K562 (cell line): ENCODE results near the gene CDH12.

ENCODE experiments used
- ARID2 ChIP-seq: fragments of 450-650 bp; IDR thresholded peaks from 2 replicates; pipeline ENCODE4 v1.6.1; 2017; ENCODE audit warnings: antibody characterized with exemption, mild to moderate bottlenecking
- CHD1 ChIP-seq: fragments of 200-600 bp; sonication (generic); IDR thresholded peaks from one replicate; pipeline ENCODE4 v1.6.1; 2012; ENCODE audit warnings: mild to moderate bottlenecking, moderate library complexity, low read length, inconsistent platforms
- ILF3 ChIP-seq: fragments of 450-650 bp; IDR thresholded peaks from 2 replicates; pipeline ENCODE4 v1.6.1; 2018; ENCODE audit warnings: antibody characterized with exemption, mild to moderate bottlenecking, moderate library complexity, borderline replicate concordance
- JUND ChIP-seq, 2 experiments: IDR thresholded peaks; 2 replicates in 1 of 2; 3 replicates in 1 of 2; pipeline ENCODE4 v1.6.1; 2011; ENCODE audit warnings: borderline replicate concordance in 2 of 2, low read depth in 2 of 2, low read length in 2 of 2, improper control_type of control experiment in 1 of 2, missing biosample characterization in 1 of 2, missing genetic modification characterization in 1 of 2, missing genetic modification reagents in 1 of 2
- KLF1 ChIP-seq: fragments of 450-650 bp; IDR thresholded peaks from 2 replicates; pipeline ENCODE4 v1.6.1; 2016; ENCODE audit warnings: missing genetic modification characterization, missing compliant biosample characterization
- MAFK ChIP-seq: IDR thresholded peaks from 2 replicates; pipeline ENCODE4 v1.6.1; 2011; ENCODE audit warnings: low read length, improper control_type of control experiment
- NFIC ChIP-seq: fragments of 450-650 bp; IDR thresholded peaks from 2 replicates; pipeline ENCODE4 v1.6.1; 2017; ENCODE audit warnings: mild to moderate bottlenecking, inconsistent platforms
- POLR2A ChIP-seq: fragments of 450-650 bp; conservative IDR thresholded peaks from 2 replicates; pipeline ENCODE4 v1.6.1; 2016
- POLR2G ChIP-seq: fragments of 200-400 bp; formaldehyde crosslinking; IDR thresholded peaks from 2 replicates; pipeline ENCODE4 v1.6.1; 2017; ENCODE audit warnings: low read depth, mild to moderate bottlenecking, antibody characterized with exemption, low read length, moderate library complexity
- RCOR1 ChIP-seq, 2 experiments: IDR thresholded peaks; 2 replicates each; pipeline ENCODE4 v1.6.1; 2012; ENCODE audit warnings: low read depth in 2 of 2, low read length in 2 of 2, borderline replicate concordance in 1 of 2, improper control_type of control experiment in 1 of 2
- SRSF1 ChIP-seq: fragments of 200-400 bp; formaldehyde crosslinking; IDR thresholded peaks from 2 replicates; pipeline ENCODE4 v1.6.1; 2017; ENCODE audit warnings: mild to moderate bottlenecking, low read depth, low read length, moderate library complexity
- ZEB2 ChIP-seq: fragments of 450-650 bp; IDR thresholded peaks from 2 replicates; pipeline ENCODE4 v1.6.1; 2016
- ZNF274 ChIP-seq: IDR thresholded peaks from 2 replicates; pipeline ENCODE4 v1.6.1; 2011; ENCODE audit warnings: low read depth, mild to moderate bottlenecking, low read length, moderate library complexity, borderline replicate concordance
- TF ChIP-seq, protein P1 (sequence below): fragments of 250-450 bp; sonication (Bioruptor Pico); IDR thresholded peaks from 2 replicates; pipeline ENCODE4 v1.5.0; 2020; ENCODE audit warnings: mild to moderate bottlenecking, borderline replicate concordance

DNA sequence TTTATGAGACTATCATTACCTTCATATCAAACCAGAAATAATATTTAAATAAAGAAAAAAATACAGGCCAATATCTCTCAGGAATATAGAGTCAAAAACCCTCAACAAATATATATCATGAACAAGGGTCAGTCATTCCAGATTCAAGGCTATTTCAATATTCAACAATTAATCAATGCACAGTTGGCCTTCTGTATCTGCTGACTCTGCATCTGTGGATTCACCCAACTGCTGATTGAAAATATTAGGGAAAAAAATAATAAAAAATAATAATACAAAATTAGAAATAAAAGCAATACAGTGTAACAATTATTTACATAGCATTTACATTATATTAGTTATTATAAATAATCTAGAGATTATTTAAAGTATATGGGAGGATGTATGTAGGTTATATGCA, 1114.0 kb downstream of the CDH12 start:
- TF ChIP-seq POLR2G (no peak), ZNF274 (no peak), NFIC (no peak), CHD1 (no peak), ZEB2 (no peak), RCOR1 (IDR thresholded peaks at IDR 0.05; ENCODE audit: borderline replicate concordance in 1 of 2, low read depth in 2 of 2, low read length in 2 of 2) (no peak), MAFK (no peak), KLF1 (tag) (no peak), JUND (IDR thresholded peaks at IDR 0.05; ENCODE audit: borderline replicate concordance, low read depth, low read length) (no peak), JUND (tag; IDR thresholded peaks at IDR 0.05; ENCODE audit: borderline replicate concordance, low read depth, low read length) (no peak), ILF3 (no peak), SRSF1 (no peak), ARID2 (no peak), POLR2A (no peak)
- TF ChIP-seq, protein P1, sequence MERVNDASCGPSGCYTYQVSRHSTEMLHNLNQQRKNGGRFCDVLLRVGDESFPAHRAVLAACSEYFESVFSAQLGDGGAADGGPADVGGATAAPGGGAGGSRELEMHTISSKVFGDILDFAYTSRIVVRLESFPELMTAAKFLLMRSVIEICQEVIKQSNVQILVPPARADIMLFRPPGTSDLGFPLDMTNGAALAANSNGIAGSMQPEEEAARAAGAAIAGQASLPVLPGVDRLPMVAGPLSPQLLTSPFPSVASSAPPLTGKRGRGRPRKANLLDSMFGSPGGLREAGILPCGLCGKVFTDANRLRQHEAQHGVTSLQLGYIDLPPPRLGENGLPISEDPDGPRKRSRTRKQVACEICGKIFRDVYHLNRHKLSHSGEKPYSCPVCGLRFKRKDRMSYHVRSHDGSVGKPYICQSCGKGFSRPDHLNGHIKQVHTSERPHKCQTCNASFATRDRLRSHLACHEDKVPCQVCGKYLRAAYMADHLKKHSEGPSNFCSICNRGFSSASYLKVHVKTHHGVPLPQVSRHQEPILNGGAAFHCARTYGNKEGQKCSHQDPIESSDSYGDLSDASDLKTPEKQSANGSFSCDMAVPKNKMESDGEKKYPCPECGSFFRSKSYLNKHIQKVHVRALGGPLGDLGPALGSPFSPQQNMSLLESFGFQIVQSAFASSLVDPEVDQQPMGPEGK, result no peak
